ENCODE measurements around the gene MAP1LC3B2.
"Not testable (repeated sequence)": the region's sequence is repeated elsewhere in the genome, so short reads cannot be mapped to it uniquely, and the experiment has no call there.

The MAP1LC3B2 gene

DNA sequence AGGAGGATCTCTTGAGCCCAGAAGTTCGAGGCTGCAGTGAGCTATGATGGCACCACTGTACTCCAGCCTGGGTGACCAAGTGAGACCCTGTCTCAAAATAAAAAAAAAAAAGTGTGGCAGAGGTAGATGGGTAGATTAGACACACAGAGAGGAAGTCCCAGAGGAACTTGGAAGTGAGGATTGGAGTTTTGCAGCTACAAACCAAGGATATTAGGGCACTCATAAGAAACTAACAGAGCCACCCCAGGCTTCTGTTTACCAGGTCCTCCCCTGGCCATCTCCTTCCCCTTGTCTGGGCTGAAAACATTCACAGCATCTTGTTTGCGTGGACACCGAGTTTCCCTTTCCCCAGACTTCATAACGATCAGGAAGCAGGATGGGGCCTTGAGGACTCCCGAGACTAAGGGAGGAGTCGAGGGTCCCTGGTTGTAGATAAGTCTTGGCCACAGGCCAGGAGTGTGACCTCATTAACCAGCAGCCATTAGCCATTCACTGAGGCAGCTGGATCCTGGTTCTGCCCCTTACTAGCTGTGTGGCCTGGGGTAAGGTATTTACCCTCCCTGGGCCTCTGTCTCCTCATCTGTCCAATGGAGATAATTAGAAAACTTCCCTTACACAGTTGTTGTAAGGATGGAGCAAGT is 2.1 kb downstream of the MAP1LC3B2 start:
- no peak for DNase-seq

- DNase-seq, result no peak
Observed at GRCh38 chr12:116562090-116562489, 2.9 kb downstream of the MAP1LC3B2 start.

GRCh38 chr12:116563262-116563661 is 4.1 kb downstream of the MAP1LC3B2 start:
- no peak for DNase-seq

DNA sequence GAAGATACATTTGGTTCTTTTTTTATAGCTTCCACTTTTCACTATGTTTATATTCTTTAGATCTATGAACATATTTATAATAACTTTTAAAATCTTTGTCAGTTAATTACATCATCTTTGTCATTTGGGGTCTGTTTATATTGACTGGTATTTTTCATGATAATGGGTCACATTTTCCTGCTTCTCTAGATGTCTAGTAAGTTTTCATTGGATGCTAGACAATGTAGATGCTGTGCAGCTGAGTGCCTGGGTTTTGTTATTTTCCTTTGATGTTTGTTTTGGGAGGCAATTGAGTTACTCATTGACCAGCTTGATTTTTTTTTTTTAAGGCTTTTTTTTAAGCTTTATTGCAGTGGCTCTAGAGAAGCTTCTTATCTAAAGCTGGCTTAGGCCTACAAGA is 4.9 kb downstream of the MAP1LC3B2 start:
- DNase-seq, result no peak

GRCh38 chr12:116565221-116565620 is 6.0 kb downstream of the MAP1LC3B2 start:
- not testable (repeated sequence) for DNase-seq

DNA sequence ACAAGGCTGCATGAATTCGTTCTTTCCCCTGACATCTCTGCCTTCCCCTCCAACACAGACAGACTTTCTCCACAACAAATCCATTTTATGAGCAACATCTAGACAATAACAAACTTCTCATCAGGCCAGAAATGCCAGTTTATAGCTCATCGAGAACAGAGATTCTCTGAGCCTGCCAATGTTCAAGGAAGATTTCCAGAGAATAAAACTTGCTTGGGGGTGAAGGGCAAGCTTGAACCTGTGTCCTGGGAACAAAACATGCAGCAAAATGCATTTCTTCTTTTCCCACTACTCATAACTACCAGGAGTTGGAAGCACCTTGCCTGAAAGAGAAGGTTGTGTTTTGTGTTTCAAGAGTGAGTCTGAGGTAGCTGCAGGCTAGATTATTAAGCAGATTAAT is 6.8 kb downstream of the MAP1LC3B2 start:
- no peak for DNase-seq

DNA sequence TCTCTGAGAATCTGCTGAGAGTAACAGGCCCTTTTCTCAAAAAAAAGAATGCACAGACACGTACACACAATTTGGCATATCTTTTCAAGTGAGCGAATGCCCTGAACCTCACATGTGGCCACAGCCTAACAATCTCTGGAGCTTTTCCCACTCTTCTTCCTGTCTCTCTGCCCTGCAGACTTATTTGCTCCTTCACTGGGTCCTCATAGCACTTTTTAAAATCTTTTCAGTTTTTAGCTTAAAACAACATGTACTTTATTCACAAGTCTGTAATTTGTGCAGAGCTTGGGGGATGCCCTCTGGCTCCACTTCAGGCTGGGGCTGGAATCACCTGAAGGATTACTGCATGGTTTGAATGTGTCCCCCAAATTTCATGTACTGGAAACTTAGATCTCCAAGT is 9.0 kb downstream of the MAP1LC3B2 start:
- no peak for DNase-seq

DNA sequence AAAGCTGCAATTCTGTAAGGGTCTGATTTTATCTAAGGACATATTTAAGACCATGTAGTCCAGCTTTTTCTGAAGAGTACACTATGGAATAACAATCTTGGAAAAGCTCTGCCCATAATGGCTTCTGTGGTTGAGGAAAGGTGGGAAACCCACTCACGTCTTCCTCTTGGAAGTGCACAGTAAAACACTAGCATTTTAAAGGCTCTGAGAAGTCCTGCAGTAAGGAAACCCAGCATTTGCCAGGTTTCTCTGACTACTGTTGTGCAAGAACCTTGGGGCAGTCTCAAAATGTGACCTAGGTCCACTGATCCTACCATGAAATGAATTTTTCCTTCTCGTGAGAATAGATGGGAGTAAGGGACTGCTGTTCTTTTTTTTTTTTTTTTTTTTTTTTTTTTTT is 11.9 kb downstream of the MAP1LC3B2 start:
- no peak for DNase-seq

GRCh38 chr12:116573776-116574175 is 14.6 kb downstream of the MAP1LC3B2 start:
- no peak for DNase-seq

GRCh38 chr12:116575754-116576153 is 16.6 kb downstream of the MAP1LC3B2 start:
- not testable (repeated sequence) for DNase-seq

- no peak for DNase-seq
Observed at GRCh38 chr12:116577154-116577561, 18.0 kb downstream of the MAP1LC3B2 start.

- DNase-seq, result no peak
Observed at GRCh38 chr12:116578051-116578450, 18.9 kb downstream of the MAP1LC3B2 start.

DNA sequence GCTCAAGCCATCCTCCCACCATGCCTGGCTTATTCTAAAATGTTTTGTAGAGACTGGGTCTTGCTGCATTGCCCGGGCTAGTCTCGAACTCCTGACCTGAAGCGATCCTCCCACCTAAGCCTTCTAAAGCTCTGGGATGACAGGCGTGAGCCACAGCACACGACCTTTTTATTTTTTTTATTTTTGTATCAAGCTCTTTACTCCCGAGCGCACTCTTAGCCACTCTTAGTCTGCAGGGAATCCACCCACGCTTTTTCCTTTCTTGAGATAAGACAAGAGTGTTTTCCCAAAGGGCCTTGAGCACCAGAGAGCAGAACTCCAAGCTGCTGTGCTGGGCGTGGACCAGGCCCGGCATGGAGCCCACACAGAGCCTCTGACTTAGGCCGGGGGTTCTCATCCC is 23.4 kb downstream of the MAP1LC3B2 start:
- DNase-seq, result no peak

DNA sequence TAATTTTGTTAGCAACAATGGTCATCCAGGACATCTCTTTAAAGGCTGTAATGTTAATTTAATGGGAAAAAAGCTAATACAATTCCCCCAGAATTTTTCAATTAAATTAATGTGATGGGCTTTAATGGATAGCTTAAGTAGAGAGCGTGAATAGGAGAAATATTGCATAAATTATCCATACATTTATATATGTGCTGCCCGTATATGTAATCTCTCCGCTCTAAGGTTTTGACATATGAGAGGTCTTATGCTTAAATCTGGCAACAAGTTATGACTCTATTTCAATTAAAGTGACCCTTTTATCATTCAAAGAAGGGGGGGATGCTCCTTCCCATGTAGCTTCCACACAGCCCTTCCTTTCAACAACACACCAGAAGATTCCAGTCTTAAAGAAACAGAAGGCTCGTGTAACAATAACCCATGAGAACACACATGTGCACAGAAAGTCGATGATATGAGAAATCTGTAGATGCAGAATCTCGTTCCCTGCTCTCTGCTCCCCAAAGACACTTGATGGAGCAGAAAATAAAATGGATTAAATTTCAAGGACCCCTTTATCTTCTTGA is 24.0 kb downstream of the MAP1LC3B2 start:
- DNase-seq, result no peak

- DNase-seq, result no peak
Observed at GRCh38 chr12:116587270-116587669, 28.1 kb downstream of the MAP1LC3B2 start.

DNA sequence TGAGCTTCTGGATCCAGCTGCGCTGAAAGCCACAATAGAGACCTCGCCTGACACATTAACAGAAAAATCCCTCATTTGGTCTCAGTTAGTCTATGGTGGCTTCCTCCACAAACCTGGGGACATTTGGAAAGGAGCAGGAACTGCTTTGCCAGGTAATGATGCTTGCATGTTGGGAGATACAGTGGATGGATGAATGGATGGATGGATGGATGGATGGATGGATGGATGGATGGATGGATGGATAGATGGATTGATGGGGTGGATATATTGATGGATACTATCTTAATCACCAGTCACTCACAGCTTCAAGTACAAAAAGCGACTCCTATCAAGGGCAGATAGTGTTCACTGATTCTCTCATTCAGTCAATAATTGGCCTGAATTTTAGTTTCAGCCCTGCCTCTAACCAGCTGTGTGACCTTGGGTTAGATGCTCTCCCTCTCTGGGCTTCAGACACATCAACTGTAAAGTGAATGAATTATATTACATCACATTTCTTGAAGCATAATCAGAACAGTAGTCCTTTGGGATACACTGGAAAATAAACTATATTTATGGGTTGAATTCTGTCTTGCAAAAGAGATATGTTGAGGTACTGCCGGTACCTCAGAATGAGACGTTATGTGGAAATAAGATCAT is 29.3 kb downstream of the MAP1LC3B2 start:
- DNase-seq, result no peak

GRCh38 chr12:116589581-116589980 is 30.4 kb downstream of the MAP1LC3B2 start:
- DNase-seq, result no peak

DNA sequence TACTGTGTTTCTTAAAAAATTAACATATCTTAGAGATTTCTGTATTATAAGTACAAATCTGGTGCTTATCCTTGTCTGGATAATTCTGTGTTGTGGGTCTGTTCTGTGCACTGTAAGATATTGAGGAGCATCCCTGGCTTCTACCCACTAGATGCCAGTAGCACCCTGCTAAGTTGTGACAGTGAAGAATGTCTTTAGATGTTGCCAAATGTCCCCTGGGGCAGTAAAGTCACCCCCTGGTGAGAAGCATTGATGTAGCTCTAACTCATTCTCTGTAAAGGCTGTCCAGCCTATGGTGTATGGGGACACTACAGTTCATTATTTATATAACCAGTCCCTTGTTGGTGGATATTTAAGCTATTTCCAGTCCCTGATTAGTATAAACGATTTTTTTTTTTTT is 31.4 kb downstream of the MAP1LC3B2 start:
- no peak for DNase-seq

DNA sequence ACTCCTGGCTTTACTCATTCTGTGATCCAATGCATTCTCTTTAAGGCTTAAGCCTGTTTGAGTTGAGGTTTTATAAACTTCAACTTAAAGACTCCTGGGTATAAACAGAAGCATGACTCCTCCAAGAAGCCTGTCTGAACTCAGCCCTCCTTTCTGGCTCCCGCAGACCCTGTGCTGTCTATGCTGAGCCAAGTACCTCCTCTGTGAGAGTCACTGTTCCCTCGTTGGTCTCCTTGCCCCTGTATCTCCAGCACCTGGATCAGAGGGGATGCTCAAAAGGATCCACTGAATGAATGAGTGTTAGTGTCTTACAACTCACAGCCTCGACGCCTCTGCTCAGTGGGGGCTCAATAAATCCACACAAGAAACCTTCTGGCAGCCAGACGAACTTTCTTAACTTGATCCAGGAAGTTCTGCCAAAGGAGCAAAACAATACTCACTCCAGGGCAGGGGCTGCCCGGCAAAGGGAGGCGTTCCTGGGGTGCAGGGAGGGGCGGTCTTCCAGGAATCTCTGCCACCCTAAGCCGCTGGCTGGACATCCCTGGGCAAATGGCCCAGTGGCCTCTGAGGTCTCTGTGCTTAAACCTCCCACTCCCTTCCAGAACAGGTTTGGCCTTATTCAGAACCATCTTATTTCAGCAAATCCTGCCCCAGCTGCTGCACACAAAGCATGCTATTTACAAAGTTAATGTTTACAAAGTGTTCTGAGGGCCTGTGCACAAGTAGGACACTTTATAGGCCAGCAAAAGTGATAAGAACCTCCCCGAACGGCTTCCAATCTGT is 32.9 kb downstream of the MAP1LC3B2 start:
- DNase-seq, result no peak

DNA sequence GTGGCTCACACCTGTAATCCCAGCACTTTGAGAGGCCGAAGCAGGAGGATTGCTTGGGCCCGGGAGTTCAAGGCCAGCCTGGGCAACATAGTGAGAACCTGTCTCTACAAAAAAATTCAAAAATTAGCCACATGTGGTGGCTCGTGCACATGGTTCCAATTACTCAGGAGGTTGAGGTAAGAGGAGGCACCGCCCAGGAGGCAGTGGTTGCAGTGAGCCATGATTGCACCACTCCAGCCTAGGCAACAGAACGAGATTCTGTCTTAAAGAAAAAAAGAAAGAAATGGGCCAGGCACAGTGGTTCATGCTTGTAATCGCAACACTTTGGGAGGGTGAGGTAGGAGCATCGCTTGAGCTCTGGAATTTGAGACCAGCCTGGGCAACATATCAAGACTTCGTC is 33.5 kb downstream of the MAP1LC3B2 start:
- DNase-seq, result no peak

- peak; percentile 19 for DNase-seq
Observed at GRCh38 chr12:116594325-116595038, 35.3 kb downstream of the MAP1LC3B2 start.

GRCh38 chr12:116595186-116595585 is 36.0 kb downstream of the MAP1LC3B2 start:
- DNase-seq, result no peak

GRCh38 chr12:116595672-116596071 is 36.5 kb downstream of the MAP1LC3B2 start:
- DNase-seq, result no peak

Data from activated gamma-delta T cell treated with Interleukin-2 at 50 U/mL for 16 hours (primary cell).